Fibroblast of skin of scalp (primary cell): Measurements from ENCODE around the gene CAPG.
A peak's percentile ranks its signal among the peaks of the same experiment; 100 is the strongest.
"Not testable (repeated sequence)": the region's sequence is repeated elsewhere in the genome, so short reads cannot be mapped to it uniquely, and the experiment has no call there.

ENCODE experiments used
- DNase-seq: peaks from one replicate; pipeline ENCODE4 v3.0.0-alpha.2; 2013

The CAPG gene

GRCh38 chr2:85396531-85397470 is 13.4 kb downstream of the CAPG start:
- DNase-seq = no peak

- DNase-seq = no peak
These were observed 14.2 kb downstream of the CAPG start for GRCh38 chr2:85395912-85396475.

GRCh38 chr2:85394976-85395375 is 15.2 kb downstream of the CAPG start:
- DNase-seq = no peak

GRCh38 chr2:85394261-85394681 is 15.9 kb downstream of the CAPG start:
- DNase-seq = no peak

- no peak for DNase-seq
These were observed 16.3 kb downstream of the CAPG start for GRCh38 chr2:85393836-85394235.

GRCh38 chr2:85390941-85391669 is 19.1 kb downstream of the CAPG start:
- peak; percentile 28 for DNase-seq

GRCh38 chr2:85388878-85389538 is 21.2 kb downstream of the CAPG start:
- DNase-seq = no peak

GRCh38 chr2:85387754-85388153 is 22.4 kb downstream of the CAPG start:
- DNase-seq = no peak

- DNase-seq = no peak
These were observed 24.4 kb downstream of the CAPG start for GRCh38 chr2:85385746-85386145.

- no peak for DNase-seq
These were observed 26.3 kb downstream of the CAPG start for GRCh38 chr2:85383850-85384249.

GRCh38 chr2:85383151-85383550 is 27.0 kb downstream of the CAPG start:
- DNase-seq = peak; percentile 15

GRCh38 chr2:85380048-85380447 is 30.1 kb downstream of the CAPG start:
- no peak for DNase-seq

- DNase-seq = no peak
These were observed 31.9 kb downstream of the CAPG start for GRCh38 chr2:85378257-85378656.

GRCh38 chr2:85377083-85377482 is 33.1 kb downstream of the CAPG start:
- no peak for DNase-seq

GRCh38 chr2:85376291-85377065 is 33.7 kb downstream of the CAPG start:
- peak; percentile 49 for DNase-seq

- DNase-seq = no peak
These were observed 39.1 kb downstream of the CAPG start for GRCh38 chr2:85371045-85371444.

- no peak for DNase-seq
These were observed 40.7 kb downstream of the CAPG start for GRCh38 chr2:85369500-85369899.

GRCh38 chr2:85368921-85369320 is 41.2 kb downstream of the CAPG start:
- no peak for DNase-seq

- no peak for DNase-seq
These were observed 43.0 kb downstream of the CAPG start for GRCh38 chr2:85367180-85367579.

- not testable (repeated sequence) for DNase-seq
These were observed 47.3 kb downstream of the CAPG start for GRCh38 chr2:85362653-85363387.

GRCh38 chr2:85357736-85358135 is 52.4 kb downstream of the CAPG start:
- no peak for DNase-seq
